ENCODE data around the gene RBFOX2.

RBFOX2 gene

DNA sequence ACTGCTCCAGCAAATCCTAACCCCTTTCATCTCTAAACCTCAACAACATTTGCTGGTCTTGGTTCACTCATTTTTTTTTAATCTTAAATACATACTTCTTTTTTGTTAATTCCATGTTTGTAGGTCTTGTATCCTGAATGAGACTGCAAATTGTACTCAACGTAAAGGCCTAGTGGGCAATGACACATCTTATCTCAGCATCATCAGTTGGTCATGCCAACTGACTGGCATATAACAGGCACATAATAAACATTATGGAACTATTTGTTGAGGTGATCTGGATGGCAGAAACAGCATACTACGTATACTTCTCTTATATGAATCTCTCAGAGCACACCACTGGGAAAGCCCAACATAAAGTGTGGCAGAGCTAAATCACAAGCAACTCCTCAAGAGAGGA, 116.7 kb downstream of the RBFOX2 start:
- Histone ChIP-seq H3K27me3 (ENCODE audit: control insufficient read depth, insufficient read depth, low read length) (no peaks in the 10 kb centered on the region), H3K9ac (no peak overlapping the region), H3K9me3 (ENCODE audit: control insufficient read depth, low read length) (no peaks in the 10 kb centered on the region), H3K4me2 (ENCODE audit: low read length) (no peak overlapping the region), H3K4me1 (peaks cover 19% of the 10 kb centered on the region), H3K36me3 (ENCODE audit: control insufficient read depth, insufficient read depth, low read length) (no peaks in the 10 kb centered on the region), H3K27ac (peak overlapping the region; percentile 47), H3K79me2 (peaks cover 23% of the 10 kb centered on the region), H3K4me3 (ENCODE audit: low read depth, low read length) (no peak overlapping the region), H2AFZ (no peak overlapping the region)
- TF ChIP-seq, protein P1, sequence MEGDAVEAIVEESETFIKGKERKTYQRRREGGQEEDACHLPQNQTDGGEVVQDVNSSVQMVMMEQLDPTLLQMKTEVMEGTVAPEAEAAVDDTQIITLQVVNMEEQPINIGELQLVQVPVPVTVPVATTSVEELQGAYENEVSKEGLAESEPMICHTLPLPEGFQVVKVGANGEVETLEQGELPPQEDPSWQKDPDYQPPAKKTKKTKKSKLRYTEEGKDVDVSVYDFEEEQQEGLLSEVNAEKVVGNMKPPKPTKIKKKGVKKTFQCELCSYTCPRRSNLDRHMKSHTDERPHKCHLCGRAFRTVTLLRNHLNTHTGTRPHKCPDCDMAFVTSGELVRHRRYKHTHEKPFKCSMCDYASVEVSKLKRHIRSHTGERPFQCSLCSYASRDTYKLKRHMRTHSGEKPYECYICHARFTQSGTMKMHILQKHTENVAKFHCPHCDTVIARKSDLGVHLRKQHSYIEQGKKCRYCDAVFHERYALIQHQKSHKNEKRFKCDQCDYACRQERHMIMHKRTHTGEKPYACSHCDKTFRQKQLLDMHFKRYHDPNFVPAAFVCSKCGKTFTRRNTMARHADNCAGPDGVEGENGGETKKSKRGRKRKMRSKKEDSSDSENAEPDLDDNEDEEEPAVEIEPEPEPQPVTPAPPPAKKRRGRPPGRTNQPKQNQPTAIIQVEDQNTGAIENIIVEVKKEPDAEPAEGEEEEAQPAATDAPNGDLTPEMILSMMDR (IDR thresholded peaks at IDR 0.05) = no peak

DNA sequence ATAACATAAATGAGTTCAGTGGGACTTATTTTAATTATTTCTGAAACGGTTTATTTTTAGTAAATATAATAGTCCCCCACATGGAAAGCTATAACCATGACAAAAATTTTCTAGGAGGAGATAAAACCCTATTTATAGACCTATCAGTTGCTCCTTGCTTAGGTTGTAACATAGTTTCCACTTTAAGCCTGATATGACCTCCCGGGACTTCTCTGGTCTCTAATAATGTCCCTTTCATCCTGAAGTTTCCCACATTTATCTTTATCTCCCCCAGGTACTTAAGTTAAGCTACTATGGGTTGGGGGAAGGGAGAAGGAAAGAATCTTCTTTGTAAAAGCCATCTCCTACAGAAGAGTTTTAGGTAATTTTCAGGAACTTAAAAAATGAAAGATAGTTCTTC, 117.7 kb downstream of the RBFOX2 start:
- H3K27ac ChIP-seq = no peak overlapping the region
- no peaks in the 10 kb centered on the region for H3K9me3 ChIP-seq (ENCODE audit: control insufficient read depth, low read length)
- H3K27me3 ChIP-seq (ENCODE audit: control insufficient read depth, insufficient read depth, low read length) = no peaks in the 10 kb centered on the region
- no peak overlapping the region for H3K4me2 ChIP-seq (ENCODE audit: low read length)
- no peak overlapping the region for H3K4me3 ChIP-seq (ENCODE audit: low read depth, low read length)
- no peaks in the 10 kb centered on the region for H3K36me3 ChIP-seq (ENCODE audit: control insufficient read depth, insufficient read depth, low read length)
- no peak overlapping the region for H3K9ac ChIP-seq
- no peak overlapping the region for H2AFZ ChIP-seq
- peaks cover 15% of the 10 kb centered on the region for H3K4me1 ChIP-seq
- H3K79me2 ChIP-seq = peaks cover 20% of the 10 kb centered on the region
- TF ChIP-seq, protein P1 (IDR thresholded peaks at IDR 0.05) = no peak

GRCh38 chr22:35910003-35910769, 118.4 kb downstream of the RBFOX2 start:
- TF ChIP-seq, protein P1 (IDR thresholded peaks at IDR 0.05) = no peak
- H2AFZ ChIP-seq = no peak overlapping the region
- peaks cover 11% of the 10 kb centered on the region for H3K4me1 ChIP-seq
- no peaks in the 10 kb centered on the region for H3K36me3 ChIP-seq (ENCODE audit: control insufficient read depth, insufficient read depth, low read length)
- H3K4me2 ChIP-seq (ENCODE audit: low read length) = no peak overlapping the region
- no peak overlapping the region for H3K9ac ChIP-seq
- H3K4me3 ChIP-seq (ENCODE audit: low read depth, low read length) = no peak overlapping the region
- no peaks in the 10 kb centered on the region for H3K9me3 ChIP-seq (ENCODE audit: control insufficient read depth, low read length)
- no peak overlapping the region for H3K27ac ChIP-seq
- no peaks in the 10 kb centered on the region for H3K27me3 ChIP-seq (ENCODE audit: control insufficient read depth, insufficient read depth, low read length)
- peaks cover 25% of the 10 kb centered on the region for H3K79me2 ChIP-seq

DNA sequence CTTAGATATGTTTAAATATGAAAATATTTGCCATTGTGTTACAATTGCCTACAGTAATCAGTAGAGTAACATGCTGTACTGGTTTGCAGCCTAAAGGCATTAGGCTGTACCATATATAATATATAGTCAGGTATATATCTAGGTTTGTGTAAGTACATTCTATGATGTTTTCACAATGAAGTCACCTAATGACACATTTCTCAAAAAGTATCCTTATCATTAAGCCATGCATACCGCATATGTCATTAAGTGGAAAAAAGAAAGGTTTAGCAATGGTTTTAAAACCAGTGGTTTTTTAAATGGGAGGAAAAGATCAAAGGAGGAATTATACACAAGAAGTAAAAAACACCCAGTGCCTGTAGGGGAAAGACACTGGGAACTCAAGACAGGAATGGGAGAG, 122.7 kb downstream of the RBFOX2 start:
- Histone ChIP-seq H3K4me3 (ENCODE audit: low read depth, low read length) (no peak overlapping the region), H3K9ac (no peak overlapping the region), H3K27ac (no peak overlapping the region), H3K27me3 (ENCODE audit: control insufficient read depth, insufficient read depth, low read length) (no peaks in the 10 kb centered on the region), H3K79me2 (peaks cover 23% of the 10 kb centered on the region), H3K36me3 (ENCODE audit: control insufficient read depth, insufficient read depth, low read length) (no peaks in the 10 kb centered on the region), H3K4me2 (ENCODE audit: low read length) (no peak overlapping the region), H3K4me1 (peaks cover 7% of the 10 kb centered on the region), H2AFZ (no peak overlapping the region), H3K9me3 (ENCODE audit: control insufficient read depth, low read length) (no peaks in the 10 kb centered on the region)
- TF ChIP-seq, protein P1 (IDR thresholded peaks at IDR 0.05) = no peak

- H3K4me1 ChIP-seq = peaks cover 14% of the 10 kb centered on the region
- H2AFZ ChIP-seq = no peak overlapping the region
- peak overlapping the region; percentile 74 for H3K27ac ChIP-seq
- TF ChIP-seq, protein P1 (IDR thresholded peaks at IDR 0.05) = no peak
- H3K9ac ChIP-seq = no peak overlapping the region
- no peaks in the 10 kb centered on the region for H3K36me3 ChIP-seq (ENCODE audit: control insufficient read depth, insufficient read depth, low read length)
- H3K79me2 ChIP-seq = peaks cover 20% of the 10 kb centered on the region
- H3K9me3 ChIP-seq (ENCODE audit: control insufficient read depth, low read length) = no peaks in the 10 kb centered on the region
- peak overlapping the region; percentile 55 for H3K4me2 ChIP-seq (ENCODE audit: low read length)
- peak overlapping the region; percentile 38 for H3K4me3 ChIP-seq (ENCODE audit: low read depth, low read length)
- no peaks in the 10 kb centered on the region for H3K27me3 ChIP-seq (ENCODE audit: control insufficient read depth, insufficient read depth, low read length)
Observed at GRCh38 chr22:35904752-35905151, 123.9 kb downstream of the RBFOX2 start.
